ENCODE data around the gene COL11A1. TPM values are rescaled to one million over a fixed set of nuclear protein-coding genes. Genes with fewer than 3 reads are reported as not detected.

COL11A1 gene
- polyA plus RNA-seq, 1 of the 3 experiments (the other 2 are of a cell fraction) = 0.13 TPM

DNA sequence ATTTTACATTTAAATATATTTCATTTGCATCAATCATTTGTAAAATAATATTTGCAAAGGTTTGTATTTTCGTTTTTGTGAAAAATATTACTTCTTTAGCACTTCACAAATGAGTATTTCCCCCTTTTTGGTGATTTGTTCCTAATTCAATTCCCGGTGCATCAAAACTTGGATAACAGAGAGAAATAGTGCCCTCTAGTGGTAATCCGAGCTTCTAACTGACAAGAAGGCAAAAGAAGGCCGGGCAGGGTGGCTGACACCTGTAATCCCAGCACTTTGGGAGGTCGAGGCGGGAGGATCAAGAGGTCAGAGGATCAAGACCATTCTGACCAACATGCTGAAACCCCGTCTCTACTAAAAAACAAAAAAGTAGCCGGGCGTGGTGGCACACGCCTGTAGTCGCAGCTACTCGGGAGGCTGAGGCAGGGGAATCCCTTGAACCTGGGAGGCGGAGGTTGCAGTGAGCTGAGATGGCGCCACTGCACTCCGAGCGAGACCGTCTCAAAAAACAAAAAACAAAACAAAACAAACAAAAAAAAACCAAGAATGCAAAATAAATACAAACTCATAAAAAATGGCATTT is 137.7 kb downstream of the COL11A1 start (continued):
- TF ChIP-seq, protein P1, sequence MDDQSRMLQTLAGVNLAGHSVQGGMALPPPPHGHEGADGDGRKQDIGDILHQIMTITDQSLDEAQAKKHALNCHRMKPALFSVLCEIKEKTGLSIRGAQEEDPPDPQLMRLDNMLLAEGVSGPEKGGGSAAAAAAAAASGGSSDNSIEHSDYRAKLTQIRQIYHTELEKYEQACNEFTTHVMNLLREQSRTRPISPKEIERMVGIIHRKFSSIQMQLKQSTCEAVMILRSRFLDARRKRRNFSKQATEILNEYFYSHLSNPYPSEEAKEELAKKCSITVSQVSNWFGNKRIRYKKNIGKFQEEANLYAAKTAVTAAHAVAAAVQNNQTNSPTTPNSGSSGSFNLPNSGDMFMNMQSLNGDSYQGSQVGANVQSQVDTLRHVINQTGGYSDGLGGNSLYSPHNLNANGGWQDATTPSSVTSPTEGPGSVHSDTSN (IDR thresholded peaks at IDR 0.05) = no peak
- no peak for TF ChIP-seq POLR2AphosphoS5 (IDR thresholded peaks at IDR 0.05; ENCODE audit: low read depth, low read length)

DNA sequence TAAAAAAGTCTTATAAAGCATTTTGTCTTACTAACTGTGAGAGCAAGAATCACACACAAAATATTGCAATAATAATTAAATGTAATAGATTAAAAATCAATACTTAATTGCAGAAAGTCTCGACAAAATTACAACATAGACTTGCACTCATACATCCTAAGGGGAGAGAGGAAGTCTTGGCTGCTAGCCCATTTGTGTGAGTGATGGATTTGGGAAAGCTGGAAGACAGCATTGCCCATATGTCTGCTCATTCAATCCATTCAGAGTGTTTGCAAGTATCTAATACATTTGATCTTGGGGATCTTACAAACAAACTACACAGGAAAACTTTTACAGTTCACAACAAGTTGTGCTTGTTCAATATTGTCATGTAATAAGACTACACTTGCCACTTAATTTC is 140.5 kb downstream of the COL11A1 start:
- DNase-seq = peak; percentile 7
- H3K36me3 ChIP-seq (replicated peaks in 1 of 2; ENCODE audit: control insufficient read depth in 1 of 2, insufficient read depth in 2 of 2, low read length in 1 of 2) = no peaks in the 10 kb centered on the region
- CTCF ChIA-PET = no interaction called here
- H3K27ac ChIP-seq (ENCODE audit: low read depth in 2 of 2, low read length in 1 of 2) = no peak overlapping the region
- H3F3A ChIP-seq (replicated peaks; ENCODE audit: insufficient read depth) = peaks cover 3% of the 10 kb centered on the region
- H3K4me3 ChIP-seq (ENCODE audit: low read depth in 2 of 2, low read length in 1 of 2) = no peak overlapping the region
- H3K9me2 ChIP-seq = no peaks in the 10 kb centered on the region
- H3K9me3 ChIP-seq = no peaks in the 10 kb centered on the region
- no peak overlapping the region for H3K9ac ChIP-seq
- TF ChIP-seq MEF2A (IDR thresholded peaks at IDR 0.05; ENCODE audit: borderline replicate concordance, low read depth) (no peak), MXI1 (IDR thresholded peaks at IDR 0.05; ENCODE audit: low read depth, low read length) (no peak)
- TF ChIP-seq, protein P1 (IDR thresholded peaks at IDR 0.05) = peak; percentile 44; the same call in 1 of the 2 replicates
- H4K20me1 ChIP-seq (ENCODE audit: insufficient read depth) = no peaks in the 10 kb centered on the region
- 14% methylated on average over 1 of the region's 1 CpG for WGBS (ENCODE audit: low lambda C conversion rate)
- H3K4me1 ChIP-seq (ENCODE audit: control insufficient read depth in 1 of 2, insufficient read depth in 2 of 2, low read depth in 1 of 2, low read length in 1 of 2) = no peaks in the 10 kb centered on the region
- H3K27me3 ChIP-seq (ENCODE audit: insufficient read depth) = no peaks in the 10 kb centered on the region
- POLR2A ChIA-PET = no interaction called here
- H3K79me2 ChIP-seq (ENCODE audit: insufficient read depth) = no peaks in the 10 kb centered on the region
- H2AFZ ChIP-seq (ENCODE audit: low read depth) = no peak overlapping the region
- H3K4me2 ChIP-seq = no peak overlapping the region

DNA sequence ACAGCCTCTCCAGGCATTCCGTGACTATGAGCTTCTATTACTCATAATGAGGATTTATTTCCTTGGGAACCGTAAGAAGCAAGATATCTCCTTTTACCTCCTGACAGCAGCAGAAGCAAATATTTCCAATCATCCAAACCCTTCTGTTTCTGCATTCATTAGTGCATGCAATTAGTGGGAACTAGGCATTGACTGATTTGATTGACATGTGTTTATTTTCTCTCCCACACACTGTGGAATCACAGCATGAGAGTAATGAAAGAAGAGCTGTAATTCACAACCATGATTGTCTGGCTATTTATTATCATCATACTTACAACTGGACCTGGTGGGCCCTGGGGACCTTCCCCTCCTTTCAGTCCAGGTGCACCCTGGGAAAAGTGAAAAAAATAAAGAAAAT is 146.8 kb downstream of the COL11A1 start:
- POLR2A ChIA-PET = no interaction called here
- H3K4me3 ChIP-seq (ENCODE audit: low read depth in 2 of 2, low read length in 1 of 2) = no peak overlapping the region
- no peak overlapping the region for H2AFZ ChIP-seq (ENCODE audit: low read depth)
- H3K27ac ChIP-seq (ENCODE audit: low read depth in 2 of 2, low read length in 1 of 2) = no peak overlapping the region
- no peaks in the 10 kb centered on the region for H3K9me2 ChIP-seq
- H3K4me2 ChIP-seq = no peak overlapping the region
- CTCF ChIA-PET = no interaction called here
- no peaks in the 10 kb centered on the region for H3K79me2 ChIP-seq (ENCODE audit: insufficient read depth)
- DNase-seq = no peak
- H3F3A ChIP-seq (replicated peaks; ENCODE audit: insufficient read depth) = no peaks in the 10 kb centered on the region
- WGBS (ENCODE audit: low lambda C conversion rate) = 92% methylated on average over 2 of the region's 2 CpGs
- no peaks in the 10 kb centered on the region for H3K36me3 ChIP-seq (replicated peaks in 1 of 2; ENCODE audit: control insufficient read depth in 1 of 2, insufficient read depth in 2 of 2, low read length in 1 of 2)
- H3K4me1 ChIP-seq (ENCODE audit: control insufficient read depth in 1 of 2, insufficient read depth in 2 of 2, low read depth in 1 of 2, low read length in 1 of 2) = no peaks in the 10 kb centered on the region
- H3K9me3 ChIP-seq = no peaks in the 10 kb centered on the region
- no peaks in the 10 kb centered on the region for H4K20me1 ChIP-seq (ENCODE audit: insufficient read depth)
- H3K27me3 ChIP-seq (ENCODE audit: insufficient read depth) = no peaks in the 10 kb centered on the region
- TF ChIP-seq GABPA (IDR thresholded peaks at IDR 0.05; ENCODE audit: low read depth) (no peak), TEAD4 (IDR thresholded peaks at IDR 0.05; ENCODE audit: borderline replicate concordance, insufficient read depth) (no peak), ELF1 (IDR thresholded peaks at IDR 0.05) (no peak), FOSL2 (IDR thresholded peaks at IDR 0.05; ENCODE audit: borderline replicate concordance, low read depth) (no peak), RFX5 (IDR thresholded peaks at IDR 0.05; ENCODE audit: low read length) (no peak), MEF2A (IDR thresholded peaks at IDR 0.05; ENCODE audit: borderline replicate concordance, low read depth) (no peak), TAF1 (IDR thresholded peaks at IDR 0.05; ENCODE audit: borderline replicate concordance, low read depth, low read length) (no peak), EZH2phosphoT487 (IDR thresholded peaks at IDR 0.05; ENCODE audit: borderline replicate concordance, low read depth) (no peak), RXRA (IDR thresholded peaks at IDR 0.05; ENCODE audit: borderline replicate concordance, low read depth) (no peak), CHD2 (IDR thresholded peaks at IDR 0.05; ENCODE audit: low read length, partially characterized antibody) (no peak)
- TF ChIP-seq, protein P2, sequence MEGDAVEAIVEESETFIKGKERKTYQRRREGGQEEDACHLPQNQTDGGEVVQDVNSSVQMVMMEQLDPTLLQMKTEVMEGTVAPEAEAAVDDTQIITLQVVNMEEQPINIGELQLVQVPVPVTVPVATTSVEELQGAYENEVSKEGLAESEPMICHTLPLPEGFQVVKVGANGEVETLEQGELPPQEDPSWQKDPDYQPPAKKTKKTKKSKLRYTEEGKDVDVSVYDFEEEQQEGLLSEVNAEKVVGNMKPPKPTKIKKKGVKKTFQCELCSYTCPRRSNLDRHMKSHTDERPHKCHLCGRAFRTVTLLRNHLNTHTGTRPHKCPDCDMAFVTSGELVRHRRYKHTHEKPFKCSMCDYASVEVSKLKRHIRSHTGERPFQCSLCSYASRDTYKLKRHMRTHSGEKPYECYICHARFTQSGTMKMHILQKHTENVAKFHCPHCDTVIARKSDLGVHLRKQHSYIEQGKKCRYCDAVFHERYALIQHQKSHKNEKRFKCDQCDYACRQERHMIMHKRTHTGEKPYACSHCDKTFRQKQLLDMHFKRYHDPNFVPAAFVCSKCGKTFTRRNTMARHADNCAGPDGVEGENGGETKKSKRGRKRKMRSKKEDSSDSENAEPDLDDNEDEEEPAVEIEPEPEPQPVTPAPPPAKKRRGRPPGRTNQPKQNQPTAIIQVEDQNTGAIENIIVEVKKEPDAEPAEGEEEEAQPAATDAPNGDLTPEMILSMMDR (IDR thresholded peaks at IDR 0.05) = no peak
- no peak overlapping the region for H3K9ac ChIP-seq
